SK-N-DZ (cell line): Measurements from ENCODE around the gene AGAP1.

Experiments used
- DNase-seq: peaks from one replicate; pipeline ENCODE4 v3.0.0-alpha.2; 2015; ENCODE audit warnings: low spot score

Gene AGAP1

DNA sequence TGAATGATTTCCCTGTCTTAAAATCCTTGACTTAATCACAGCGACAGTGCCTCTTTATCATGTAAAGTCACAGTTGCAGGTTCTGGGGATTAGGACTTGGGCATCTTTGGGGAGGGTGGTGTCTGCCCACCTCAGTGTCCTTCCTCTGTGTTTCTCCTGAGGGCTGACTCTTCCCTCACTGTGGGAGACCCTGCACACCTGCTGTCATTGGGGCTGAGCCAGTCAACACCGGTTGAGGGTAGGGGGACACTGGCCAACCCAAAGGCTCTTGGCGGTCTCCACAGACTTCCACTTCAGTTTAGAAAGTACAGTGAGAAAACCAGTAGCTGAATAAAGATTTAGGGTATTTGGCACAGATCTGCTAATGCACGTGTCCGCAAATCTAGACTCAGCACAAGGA lies 36.9 kb downstream of the AGAP1 start:
- DNase-seq: no peak

- no peak for DNase-seq
These were observed 38.5 kb downstream of the AGAP1 start for GRCh38 chr2:235532307-235532706.

DNA sequence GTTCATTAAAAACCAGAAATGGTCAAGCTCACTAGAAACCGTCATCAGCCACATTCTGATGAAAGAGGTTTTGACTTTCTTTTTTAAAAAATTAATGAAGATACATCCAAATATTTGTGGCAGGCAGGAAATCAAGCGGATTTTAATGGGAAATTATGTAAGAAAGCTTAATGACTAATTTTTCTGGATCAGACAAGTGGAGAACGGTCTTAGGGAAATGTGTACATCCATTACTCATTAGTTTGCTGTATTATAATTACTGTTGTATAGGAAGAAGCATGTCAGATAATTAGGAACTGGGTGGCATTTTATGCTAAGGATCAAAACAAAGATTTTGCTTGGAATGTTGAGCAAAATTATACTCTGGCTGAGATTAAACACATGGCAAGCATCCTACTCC lies 39.4 kb downstream of the AGAP1 start:
- DNase-seq: no peak

GRCh38 chr2:235533616-235534385 lies 40.0 kb downstream of the AGAP1 start:
- DNase-seq: no peak

- DNase-seq: no peak
These were observed 41.0 kb downstream of the AGAP1 start for GRCh38 chr2:235534678-235535422.

GRCh38 chr2:235535423-235536130 lies 41.7 kb downstream of the AGAP1 start:
- DNase-seq: no peak

DNA sequence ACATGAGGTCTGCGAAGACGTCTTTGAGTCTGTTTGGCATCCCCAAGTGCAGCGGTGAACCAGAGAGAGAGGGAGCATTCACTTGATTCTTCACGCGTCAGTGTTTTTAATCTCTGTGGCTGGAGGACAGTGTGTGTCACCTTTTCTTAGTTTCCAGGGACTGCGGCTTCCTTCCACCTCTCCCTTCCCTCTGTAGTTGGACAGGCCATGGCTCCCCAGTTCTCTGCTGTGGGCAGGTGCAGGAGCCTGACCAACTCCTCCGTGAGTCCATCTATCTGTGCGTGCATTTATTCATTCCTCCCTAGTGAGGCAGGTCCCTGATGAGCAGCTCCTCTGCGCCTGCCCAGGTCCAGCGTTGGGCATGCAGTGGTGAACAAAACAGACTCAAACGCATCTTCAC lies 42.9 kb downstream of the AGAP1 start:
- no peak for DNase-seq

- DNase-seq: no peak
These were observed 43.3 kb downstream of the AGAP1 start for GRCh38 chr2:235537186-235537585.

DNA sequence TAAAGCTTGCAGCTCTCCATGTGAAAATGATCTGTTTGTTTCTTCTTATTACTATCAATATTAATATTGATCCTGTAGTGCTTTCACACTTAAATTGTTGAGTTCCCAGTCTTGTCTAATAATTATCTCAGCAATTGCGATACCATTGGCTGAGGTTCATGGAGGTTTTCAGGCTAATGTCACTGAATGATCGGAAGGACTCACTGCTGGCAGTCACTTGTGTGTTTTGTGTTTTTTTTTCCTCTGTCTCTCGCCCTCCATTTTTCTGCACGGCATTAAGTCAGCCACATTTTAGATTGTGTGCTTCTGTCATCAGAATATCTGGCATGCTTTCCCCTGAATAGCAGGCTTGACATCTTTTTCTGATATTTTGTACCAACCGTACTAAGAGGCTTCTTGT lies 43.7 kb downstream of the AGAP1 start:
- DNase-seq: no peak

DNA sequence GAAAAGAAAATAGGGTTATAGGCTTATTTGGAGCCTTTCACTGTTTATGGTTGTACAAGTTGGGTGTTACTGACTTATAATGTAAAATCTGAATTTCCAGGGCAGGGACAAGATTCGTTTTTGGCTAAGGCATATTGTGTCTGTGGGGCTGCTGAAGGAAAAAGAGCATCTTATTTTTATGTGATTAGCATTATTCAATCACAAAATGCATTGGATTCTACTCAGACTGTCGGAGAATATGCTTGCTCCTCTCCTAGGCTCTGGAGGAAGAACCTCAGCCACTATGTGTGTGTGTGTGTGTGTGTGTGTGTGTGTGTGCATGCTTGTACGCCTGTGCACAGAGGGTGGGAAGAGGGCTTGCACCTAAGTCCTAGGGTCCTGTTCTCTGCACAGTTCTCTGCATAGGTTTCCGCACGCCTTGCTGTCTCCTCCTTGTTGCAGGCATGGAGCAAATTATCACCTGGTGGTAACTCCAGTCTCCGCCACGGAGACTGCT lies 44.3 kb downstream of the AGAP1 start:
- DNase-seq: no peak

DNA sequence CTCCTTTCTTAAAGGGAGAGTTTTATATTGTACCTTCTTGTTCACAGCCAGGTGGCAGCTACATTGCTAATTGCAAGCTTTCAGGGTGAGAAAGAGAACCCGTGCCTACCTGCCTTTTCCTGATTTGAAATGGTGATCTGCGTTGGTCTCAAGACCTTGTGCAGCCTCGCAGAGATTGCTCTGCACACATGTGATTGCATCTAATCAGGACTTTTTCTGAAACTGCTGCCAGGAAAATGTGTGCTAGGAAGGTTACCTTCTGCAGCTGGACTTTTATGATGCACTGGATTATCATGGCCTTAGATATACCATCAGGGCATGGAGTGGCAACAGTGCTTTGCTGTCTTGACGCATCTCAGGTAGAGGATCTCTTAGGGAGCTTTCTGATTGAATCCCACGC lies 45.1 kb downstream of the AGAP1 start:
- no peak for DNase-seq

- no peak for DNase-seq
These were observed 45.9 kb downstream of the AGAP1 start for GRCh38 chr2:235539773-235540172.

DNA sequence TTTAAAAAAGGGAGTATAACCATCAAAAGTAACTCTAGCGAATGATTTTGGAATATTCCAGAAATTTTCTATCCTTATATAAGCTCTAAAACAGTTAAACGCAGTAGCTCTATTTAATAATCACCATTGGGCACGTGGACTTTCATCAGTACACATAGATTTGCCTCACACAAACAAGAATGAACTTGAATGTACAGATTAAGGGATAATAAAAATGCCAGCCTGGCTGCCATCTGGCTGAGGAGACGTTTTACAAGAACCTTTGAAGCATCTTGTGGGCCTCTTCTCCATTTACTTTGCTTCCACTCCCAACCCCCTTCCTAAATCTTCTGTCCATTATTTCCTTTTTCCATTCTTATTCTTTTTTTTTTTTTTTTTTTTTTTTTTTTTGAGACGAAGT lies 47.2 kb downstream of the AGAP1 start:
- DNase-seq: no peak

GRCh38 chr2:235541838-235542549 lies 48.2 kb downstream of the AGAP1 start:
- no peak for DNase-seq

- no peak for DNase-seq
These were observed 48.9 kb downstream of the AGAP1 start for GRCh38 chr2:235542733-235543127.

DNA sequence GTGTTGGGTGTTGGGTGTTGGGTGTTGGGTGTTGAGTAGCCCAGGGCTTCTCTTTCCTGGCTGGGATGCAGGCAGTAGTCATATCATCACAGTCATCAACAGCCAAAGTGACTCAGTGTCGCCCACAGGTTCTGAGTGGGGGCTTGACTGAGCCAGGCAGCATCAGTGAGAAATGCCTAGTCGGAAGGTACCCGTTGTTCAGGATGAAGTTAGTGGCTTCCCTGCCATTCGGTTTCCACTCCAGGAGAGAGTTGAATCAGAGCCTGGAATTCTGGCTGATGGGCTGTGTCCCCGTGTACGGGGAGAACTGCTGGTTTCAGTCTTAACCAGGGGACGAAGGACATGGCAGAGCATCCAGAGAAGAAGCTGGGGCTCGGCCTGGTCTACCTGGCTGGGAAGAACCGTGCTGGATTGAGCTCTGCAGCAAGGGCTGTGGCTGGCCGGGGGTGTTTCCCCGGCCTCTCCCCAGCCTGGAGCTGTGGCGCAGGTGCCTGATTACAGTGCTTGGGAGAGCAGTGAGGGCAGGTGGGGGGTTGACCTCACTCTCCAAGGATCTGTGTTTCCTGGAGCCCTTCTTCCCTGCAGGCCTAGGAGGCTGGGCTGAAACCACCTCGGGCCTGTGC lies 49.4 kb downstream of the AGAP1 start:
- no peak for DNase-seq

- no peak for DNase-seq
These were observed 50.2 kb downstream of the AGAP1 start for GRCh38 chr2:235543851-235544688.

DNA sequence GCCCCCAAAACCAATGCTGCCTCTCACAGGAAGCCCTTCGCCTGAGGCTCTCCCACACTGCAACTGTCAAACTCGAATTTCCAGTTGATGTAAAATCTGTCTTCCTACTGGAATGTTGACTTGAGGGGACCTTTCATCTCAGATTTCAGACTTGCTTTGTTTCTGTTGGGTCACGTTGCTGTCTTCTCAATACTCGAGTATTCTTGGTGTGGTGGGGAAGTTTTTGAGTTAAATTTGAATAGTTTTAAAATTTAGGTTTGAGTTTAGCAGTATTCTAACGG lies 50.8 kb downstream of the AGAP1 start:
- no peak for DNase-seq

- no peak for DNase-seq
These were observed 51.7 kb downstream of the AGAP1 start for GRCh38 chr2:235545339-235546150.

GRCh38 chr2:235546151-235546435 lies 52.2 kb downstream of the AGAP1 start:
- no peak for DNase-seq
